HepG2 (cell line): Measurements from ENCODE around the gene CDA. TPM values are rescaled to one million over a fixed set of nuclear protein-coding genes. Genes with fewer than 3 reads are reported as not detected.

Experiments used
- ARNT2 ChIP-seq: sonication (generic); formaldehyde crosslinking; IDR thresholded peaks from 2 replicates; pipeline ENCODE4 v1.8.0; 2022; ENCODE audit warnings: mild to moderate bottlenecking, low read depth, missing genetic modification reagents, moderate library complexity
- ATF2 ChIP-seq: sonication (generic); formaldehyde crosslinking; IDR thresholded peaks from 2 replicates; pipeline ENCODE4 v1.4.0; 2020; ENCODE audit warnings: missing genetic modification reagents
- ELF1 ChIP-seq: sonication (generic); formaldehyde crosslinking; IDR thresholded peaks from 2 replicates; pipeline ENCODE4 v1.4.0; 2020; ENCODE audit warnings: missing genetic modification reagents
- ERF ChIP-seq: IDR thresholded peaks from 2 replicates; pipeline ENCODE4 v1.6.1; 2018; ENCODE audit warnings: missing biosample characterization, missing genetic modification reagents
- MEIS2 ChIP-seq: sonication (generic); formaldehyde crosslinking; IDR thresholded peaks from 2 replicates; pipeline ENCODE4 v1.9.0; 2021; ENCODE audit warnings: mild to moderate bottlenecking, missing genetic modification reagents
- NFAT5 ChIP-seq: sonication (generic); formaldehyde crosslinking; IDR thresholded peaks from 2 replicates; pipeline ENCODE4 v1.4.0; 2020; ENCODE audit warnings: missing genetic modification reagents
- NFE2 ChIP-seq: sonication (generic); formaldehyde crosslinking; IDR thresholded peaks from 2 replicates; pipeline ENCODE4 v1.4.0; 2020; ENCODE audit warnings: missing genetic modification reagents
- NR2F6 ChIP-seq, 2 experiments: IDR thresholded peaks; 2 replicates each; pipeline ENCODE4 v1.6.1; 2016; ENCODE audit warnings: antibody characterized with exemption in 1 of 2, mild to moderate bottlenecking in 1 of 2
- PAXIP1 ChIP-seq: sonication (generic); formaldehyde crosslinking; conservative IDR thresholded peaks from 2 replicates; pipeline ENCODE4 v1.4.0; 2020; ENCODE audit warnings: mild to moderate bottlenecking, missing genetic modification reagents, moderate library complexity
- PHF8 ChIP-seq: sonication (generic); formaldehyde crosslinking; IDR thresholded peaks from 2 replicates; pipeline ENCODE4 v1.5.0; 2020; ENCODE audit warnings: missing genetic modification reagents
- RBFOX2 ChIP-seq: fragments of 200-400 bp; formaldehyde crosslinking; IDR thresholded peaks from 2 replicates; pipeline ENCODE4 v1.6.1; 2017; ENCODE audit warnings: low read depth, mild to moderate bottlenecking, low read length
- SIX4 ChIP-seq: sonication (generic); formaldehyde crosslinking; IDR thresholded peaks from 2 replicates; pipeline ENCODE4 v1.4.0; 2020; ENCODE audit warnings: missing genetic modification reagents
- SMARCE1 ChIP-seq: fragments of 450-650 bp; IDR thresholded peaks from 2 replicates; pipeline ENCODE4 v1.6.1; 2017; ENCODE audit warnings: borderline replicate concordance
- ZFP90 ChIP-seq: sonication (generic); formaldehyde crosslinking; IDR thresholded peaks from 2 replicates; pipeline ENCODE4 v1.8.0; 2022; ENCODE audit warnings: missing genetic modification reagents, mild to moderate bottlenecking, inconsistent platforms, borderline replicate concordance
- ZNF205 ChIP-seq: IDR thresholded peaks from 2 replicates; pipeline ENCODE4 v1.6.1; 2018; ENCODE audit warnings: missing biosample characterization, missing genetic modification reagents
- ZNF282 ChIP-seq: fragments of 450-650 bp; IDR thresholded peaks from 2 replicates; pipeline ENCODE4 v1.6.1; 2018; ENCODE audit not compliant: partially characterized antibody
- ZNF496 ChIP-seq: sonication (generic); formaldehyde crosslinking; IDR thresholded peaks from 2 replicates; pipeline ENCODE4 v1.8.1; 2023; ENCODE audit warnings: mild to moderate bottlenecking, moderate library complexity, missing genetic modification reagents; ENCODE audit not compliant: insufficient replicate concordance
- ZNF607 ChIP-seq: sonication (generic); formaldehyde crosslinking; IDR thresholded peaks from 2 replicates; pipeline ENCODE4 v1.5.1; 2020; ENCODE audit warnings: missing genetic modification reagents, mild to moderate bottlenecking, borderline replicate concordance
- ZNF720 ChIP-seq: sonication (generic); formaldehyde crosslinking; IDR thresholded peaks from 2 replicates; pipeline ENCODE4 v1.4.0; 2020; ENCODE audit warnings: missing genetic modification reagents
- ZNF788 ChIP-seq: sonication (generic); formaldehyde crosslinking; IDR thresholded peaks from 2 replicates; pipeline ENCODE4 v1.5.0; 2020; ENCODE audit warnings: mild to moderate bottlenecking, missing genetic modification reagents, borderline replicate concordance
- polyA plus RNA-seq, 8 experiments: library from polyadenylated mRNA; depleted of rRNA in 3 of 8; stranded (reverse) in 7 of 8; unstranded in 1 of 8; fragments of >200 nt; fragmentation: Illumina TruSeq in 4 of 8; extraction: Trizol in 4 of 8; gene quantifications; 2 replicates each; pipeline versions ENCODE4 v1.2.1 to v1.2.3, GENCODE V29; 2011 to 2016; ENCODE audit warnings: low read depth in 4 of 8, missing spikeins in 1 of 8, mixed read lengths in 1 of 8; ENCODE audit not compliant: insufficient read depth in 1 of 8
- total RNA-seq, 5 experiments: library from RNA; depleted of rRNA; stranded (reverse); fragments of >200 nt; fragmentation: Illumina TruSeq; extraction: Trizol; gene quantifications; 2 replicates each; pipeline ENCODE4 v1.2.3, GENCODE V29; 2016; ENCODE audit warnings: low read depth in 1 of 5

CDA gene
- total and polyA plus RNA-seq, 2 of the 13 experiments (the other 11 are each of a cell fraction or from before 2014, with no cell fraction given): 0.66 to 2.1 TPM

- TF ChIP-seq PAXIP1 (CRISPR knock-in tag) (peak; percentile 54), ZNF282 (no peak), NFE2 (no peak), MEIS2 (CRISPR knock-in tag) (no peak), ZNF496 (CRISPR knock-in tag) (no peak), SMARCE1 (no peak), ZNF205 (CRISPR knock-in tag) (peak; percentile 27; the same call in 1 of the 2 replicates), PHF8 (CRISPR knock-in tag) (peak; percentile 79), ARNT2 (peak; percentile 72; the same call in 1 of the 2 replicates), NR2F6 (IDR thresholded peaks at IDR 0.05) (no peak), NR2F6 (CRISPR knock-in tag; IDR thresholded peaks at IDR 0.05) (peak; percentile 47; the same call in 1 of the 2 replicates), ZNF788 (CRISPR knock-in tag) (peak; percentile 58; the same call in 1 of the 2 replicates), ZNF607 (CRISPR knock-in tag) (peak; percentile 59; the same call in 1 of the 2 replicates), ZNF720 (CRISPR knock-in tag) (no peak), ZFP90 (CRISPR knock-in tag) (no peak; the same call in 1 of the 2 replicates), ATF2 (CRISPR knock-in tag) (peak; percentile 65; the same call in 1 of the 2 replicates), RBFOX2 (peak; percentile 69), ERF (CRISPR knock-in tag) (peak; percentile 80), ELF1 (CRISPR knock-in tag) (peak; percentile 44), SIX4 (CRISPR knock-in tag) (no peak), NFAT5 (no peak)
Measured at GRCh38 chr1:20633190-20634064, 44.5 kb downstream of the CDA start, which contains the start of gene PINK1 (continued).
